HG03378 (cell line): Measurements from ENCODE around the gene MYH9.

ENCODE experiments used
- ATAC-seq: cut with Tn5 transposase; IDR thresholded peaks from one replicate; pipeline ENCODE4 v1.9.1; 2021; ENCODE audit warnings: mild to moderate bottlenecking, moderate library complexity; ENCODE audit not compliant: unreplicated experiment

The MYH9 gene

GRCh38 chr22:36369004-36369921, 18.5 kb downstream of the MYH9 start:
- no peak for ATAC-seq

GRCh38 chr22:36368359-36368983, 19.3 kb downstream of the MYH9 start:
- no peak for ATAC-seq

- no peak for ATAC-seq
Measured at GRCh38 chr22:36367479-36367878, 20.3 kb downstream of the MYH9 start.

GRCh38 chr22:36367066-36367465, 20.7 kb downstream of the MYH9 start:
- no peak for ATAC-seq

GRCh38 chr22:36366291-36366708, 21.5 kb downstream of the MYH9 start:
- no peak for ATAC-seq

GRCh38 chr22:36365020-36365411, 22.8 kb downstream of the MYH9 start:
- no peak for ATAC-seq

GRCh38 chr22:36364255-36365019, 23.3 kb downstream of the MYH9 start:
- no peak for ATAC-seq

GRCh38 chr22:36363349-36363981, 24.3 kb downstream of the MYH9 start:
- no peak for ATAC-seq

- ATAC-seq = no peak
Measured at GRCh38 chr22:36362932-36363331, 24.8 kb downstream of the MYH9 start.

- ATAC-seq = no peak
Measured at GRCh38 chr22:36362075-36362474, 25.7 kb downstream of the MYH9 start.

GRCh38 chr22:36360871-36361383, 26.8 kb downstream of the MYH9 start:
- no peak for ATAC-seq

GRCh38 chr22:36360011-36360410, 27.8 kb downstream of the MYH9 start:
- ATAC-seq = no peak

- peak; percentile 19 for ATAC-seq
Measured at GRCh38 chr22:36359470-36359996, 28.2 kb downstream of the MYH9 start.

GRCh38 chr22:36358533-36359469, 29.0 kb downstream of the MYH9 start:
- peak; percentile 52 for ATAC-seq

- no peak for ATAC-seq
Measured at GRCh38 chr22:36356708-36357624, 30.8 kb downstream of the MYH9 start.

- no peak for ATAC-seq
Measured at GRCh38 chr22:36355894-36356293, 31.9 kb downstream of the MYH9 start.

- no peak for ATAC-seq
Measured at GRCh38 chr22:36355362-36355761, 32.4 kb downstream of the MYH9 start.

- no peak for ATAC-seq
Measured at GRCh38 chr22:36352803-36353507, 34.8 kb downstream of the MYH9 start.
